ENCODE data around the gene KCNAB2.

KCNAB2 gene

GRCh38 chr1:6121021-6121421 lies 75.3 kb downstream of the KCNAB2 start:
- no peak for ATAC-seq
- TF ChIP-seq OSR1 (CRISPR knock-in tag; IDR thresholded peaks at IDR 0.05): no peak
- no peak for TF ChIP-seq RARB (CRISPR knock-in tag; IDR thresholded peaks at IDR 0.05)
- TF ChIP-seq GLIS3 (CRISPR knock-in tag; IDR thresholded peaks at IDR 0.05): no peak
- TF ChIP-seq ZNF565 (CRISPR knock-in tag; conservative IDR thresholded peaks at IDR 0.05; ENCODE audit: low read depth): no peak
- TF ChIP-seq PATZ1 (CRISPR knock-in tag; IDR thresholded peaks at IDR 0.05; ENCODE audit: borderline replicate concordance): no peak
- no peak for TF ChIP-seq ZFP30 (CRISPR knock-in tag; IDR thresholded peaks at IDR 0.05)

- TF ChIP-seq GLIS3 (CRISPR knock-in tag; IDR thresholded peaks at IDR 0.05) (no peak), ZFP3 (CRISPR knock-in tag; IDR thresholded peaks at IDR 0.05) (no peak), ESRRG (CRISPR knock-in tag; IDR thresholded peaks at IDR 0.05) (no peak), PATZ1 (CRISPR knock-in tag; IDR thresholded peaks at IDR 0.05; ENCODE audit: borderline replicate concordance) (no peak), RARB (CRISPR knock-in tag; IDR thresholded peaks at IDR 0.05) (no peak)
- no peak for ATAC-seq
Observed at GRCh38 chr1:6121651-6122370, 76.1 kb downstream of the KCNAB2 start.

DNA sequence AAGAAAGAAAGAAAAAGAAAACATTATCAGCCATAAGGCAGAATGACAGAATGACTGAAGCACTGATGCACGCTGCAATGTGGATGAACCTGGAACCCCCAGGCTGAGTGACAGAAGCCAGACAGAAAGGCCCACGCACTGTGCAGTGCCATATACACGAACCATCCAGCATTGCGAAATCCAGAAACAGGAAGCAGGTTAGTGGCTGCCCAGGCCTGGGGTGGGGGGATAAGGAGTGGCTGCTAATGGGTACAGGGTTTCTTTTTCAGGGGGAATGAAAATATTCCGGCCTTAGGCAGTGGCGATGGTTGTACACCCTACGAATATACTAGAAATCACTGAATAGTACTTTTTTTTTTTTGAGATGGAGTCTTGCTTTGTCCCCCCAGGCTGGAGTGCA lies 77.4 kb downstream of the KCNAB2 start:
- no peak for ATAC-seq
- TF ChIP-seq RARB (CRISPR knock-in tag; IDR thresholded peaks at IDR 0.05): no peak
- no peak for TF ChIP-seq ZC3H10 (CRISPR knock-in tag; IDR thresholded peaks at IDR 0.05)
- no peak for TF ChIP-seq PATZ1 (CRISPR knock-in tag; IDR thresholded peaks at IDR 0.05; ENCODE audit: borderline replicate concordance)
- TF ChIP-seq ESRRG (CRISPR knock-in tag; IDR thresholded peaks at IDR 0.05): no peak
- TF ChIP-seq, protein P1, sequence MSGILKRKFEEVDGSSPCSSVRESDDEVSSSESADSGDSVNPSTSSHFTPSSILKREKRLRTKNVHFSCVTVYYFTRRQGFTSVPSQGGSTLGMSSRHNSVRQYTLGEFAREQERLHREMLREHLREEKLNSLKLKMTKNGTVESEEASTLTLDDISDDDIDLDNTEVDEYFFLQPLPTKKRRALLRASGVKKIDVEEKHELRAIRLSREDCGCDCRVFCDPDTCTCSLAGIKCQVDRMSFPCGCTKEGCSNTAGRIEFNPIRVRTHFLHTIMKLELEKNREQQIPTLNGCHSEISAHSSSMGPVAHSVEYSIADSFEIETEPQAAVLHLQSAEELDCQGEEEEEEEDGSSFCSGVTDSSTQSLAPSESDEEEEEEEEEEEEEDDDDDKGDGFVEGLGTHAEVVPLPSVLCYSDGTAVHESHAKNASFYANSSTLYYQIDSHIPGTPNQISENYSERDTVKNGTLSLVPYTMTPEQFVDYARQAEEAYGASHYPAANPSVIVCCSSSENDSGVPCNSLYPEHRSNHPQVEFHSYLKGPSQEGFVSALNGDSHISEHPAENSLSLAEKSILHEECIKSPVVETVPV (CRISPR knock-in tag; IDR thresholded peaks at IDR 0.05): no peak
- TF ChIP-seq OSR1 (CRISPR knock-in tag; IDR thresholded peaks at IDR 0.05): no peak
- TF ChIP-seq ZFP3 (CRISPR knock-in tag; IDR thresholded peaks at IDR 0.05): no peak
- TF ChIP-seq TOX (CRISPR knock-in tag; IDR thresholded peaks at IDR 0.05; ENCODE audit: borderline replicate concordance): no peak
- TF ChIP-seq ARNTL (CRISPR knock-in tag; IDR thresholded peaks at IDR 0.05; ENCODE audit: borderline replicate concordance, low read depth): no peak
- TF ChIP-seq SNAI2 (CRISPR knock-in tag; IDR thresholded peaks at IDR 0.05): no peak
- TF ChIP-seq, protein P2, sequence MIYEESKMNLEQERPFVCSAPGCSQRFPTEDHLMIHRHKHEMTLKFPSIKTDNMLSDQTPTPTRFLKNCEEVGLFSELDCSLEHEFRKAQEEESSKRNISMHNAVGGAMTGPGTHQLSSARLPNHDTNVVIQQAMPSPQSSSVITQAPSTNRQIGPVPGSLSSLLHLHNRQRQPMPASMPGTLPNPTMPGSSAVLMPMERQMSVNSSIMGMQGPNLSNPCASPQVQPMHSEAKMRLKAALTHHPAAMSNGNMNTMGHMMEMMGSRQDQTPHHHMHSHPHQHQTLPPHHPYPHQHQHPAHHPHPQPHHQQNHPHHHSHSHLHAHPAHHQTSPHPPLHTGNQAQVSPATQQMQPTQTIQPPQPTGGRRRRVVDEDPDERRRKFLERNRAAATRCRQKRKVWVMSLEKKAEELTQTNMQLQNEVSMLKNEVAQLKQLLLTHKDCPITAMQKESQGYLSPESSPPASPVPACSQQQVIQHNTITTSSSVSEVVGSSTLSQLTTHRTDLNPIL (CRISPR knock-in tag; IDR thresholded peaks at IDR 0.05; ENCODE audit: low read depth): no peak
- TF ChIP-seq BACH2 (CRISPR knock-in tag; IDR thresholded peaks at IDR 0.05; ENCODE audit: borderline replicate concordance): no peak
- TF ChIP-seq ZNF565 (CRISPR knock-in tag; conservative IDR thresholded peaks at IDR 0.05; ENCODE audit: low read depth): no peak

DNA sequence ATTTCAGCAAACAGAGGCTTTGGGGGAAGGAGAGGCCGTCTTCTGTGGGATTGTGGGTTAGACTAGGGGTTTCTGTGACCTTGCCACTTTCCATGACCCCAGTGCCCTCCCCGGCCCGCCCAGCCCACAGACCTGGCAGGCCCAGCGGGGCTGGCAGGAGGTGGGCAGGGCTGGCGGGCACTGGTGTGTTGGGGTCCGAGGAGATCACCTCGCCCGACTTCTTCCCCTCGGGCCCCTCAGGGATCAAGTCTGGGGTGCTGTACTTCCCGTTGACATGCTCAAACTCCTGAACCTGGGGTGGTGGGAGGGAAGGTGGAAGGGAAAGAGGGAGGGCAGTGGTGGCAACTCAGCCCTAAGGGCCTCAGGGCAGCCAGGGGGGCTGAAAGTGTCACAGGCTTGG lies 78.1 kb downstream of the KCNAB2 start:
- no peak for ATAC-seq
- no peak for TF ChIP-seq ISL1 (CRISPR knock-in tag; IDR thresholded peaks at IDR 0.05)
- no peak for TF ChIP-seq ZNF8 (CRISPR knock-in tag; IDR thresholded peaks at IDR 0.05)
- TF ChIP-seq BACH2 (CRISPR knock-in tag; IDR thresholded peaks at IDR 0.05; ENCODE audit: borderline replicate concordance): no peak
- no peak for TF ChIP-seq CSDC2 (CRISPR knock-in tag; IDR thresholded peaks at IDR 0.05)
- TF ChIP-seq, protein P2 (CRISPR knock-in tag; IDR thresholded peaks at IDR 0.05; ENCODE audit: low read depth): no peak
- TF ChIP-seq ESRRG (CRISPR knock-in tag; IDR thresholded peaks at IDR 0.05): no peak
- TF ChIP-seq PATZ1 (CRISPR knock-in tag; IDR thresholded peaks at IDR 0.05; ENCODE audit: borderline replicate concordance): no peak
- TF ChIP-seq, protein P3, sequence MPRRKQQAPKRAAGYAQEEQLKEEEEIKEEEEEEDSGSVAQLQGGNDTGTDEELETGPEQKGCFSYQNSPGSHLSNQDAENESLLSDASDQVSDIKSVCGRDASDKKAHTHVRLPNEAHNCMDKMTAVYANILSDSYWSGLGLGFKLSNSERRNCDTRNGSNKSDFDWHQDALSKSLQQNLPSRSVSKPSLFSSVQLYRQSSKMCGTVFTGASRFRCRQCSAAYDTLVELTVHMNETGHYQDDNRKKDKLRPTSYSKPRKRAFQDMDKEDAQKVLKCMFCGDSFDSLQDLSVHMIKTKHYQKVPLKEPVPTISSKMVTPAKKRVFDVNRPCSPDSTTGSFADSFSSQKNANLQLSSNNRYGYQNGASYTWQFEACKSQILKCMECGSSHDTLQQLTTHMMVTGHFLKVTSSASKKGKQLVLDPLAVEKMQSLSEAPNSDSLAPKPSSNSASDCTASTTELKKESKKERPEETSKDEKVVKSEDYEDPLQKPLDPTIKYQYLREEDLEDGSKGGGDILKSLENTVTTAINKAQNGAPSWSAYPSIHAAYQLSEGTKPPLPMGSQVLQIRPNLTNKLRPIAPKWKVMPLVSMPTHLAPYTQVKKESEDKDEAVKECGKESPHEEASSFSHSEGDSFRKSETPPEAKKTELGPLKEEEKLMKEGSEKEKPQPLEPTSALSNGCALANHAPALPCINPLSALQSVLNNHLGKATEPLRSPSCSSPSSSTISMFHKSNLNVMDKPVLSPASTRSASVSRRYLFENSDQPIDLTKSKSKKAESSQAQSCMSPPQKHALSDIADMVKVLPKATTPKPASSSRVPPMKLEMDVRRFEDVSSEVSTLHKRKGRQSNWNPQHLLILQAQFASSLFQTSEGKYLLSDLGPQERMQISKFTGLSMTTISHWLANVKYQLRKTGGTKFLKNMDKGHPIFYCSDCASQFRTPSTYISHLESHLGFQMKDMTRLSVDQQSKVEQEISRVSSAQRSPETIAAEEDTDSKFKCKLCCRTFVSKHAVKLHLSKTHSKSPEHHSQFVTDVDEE (CRISPR knock-in tag; IDR thresholded peaks at IDR 0.05): no peak
- TF ChIP-seq ZC3H10 (CRISPR knock-in tag; IDR thresholded peaks at IDR 0.05): no peak
- no peak for TF ChIP-seq ZFP3 (CRISPR knock-in tag; IDR thresholded peaks at IDR 0.05)
- TF ChIP-seq SNAI2 (CRISPR knock-in tag; IDR thresholded peaks at IDR 0.05): no peak

All from SK-N-SH treated with all-trans-retinoic acid at 6 μM for 48 hours (cell line).